PFSK-1 (cell line): ENCODE results near the gene PPIH.

Experiments
- FOXP2 ChIP-seq: optimal IDR thresholded peaks from 2 replicates; pipeline ENCODE3; 2011; ENCODE audit warnings: borderline replicate concordance, control low read depth, inconsistent platforms; ENCODE audit not compliant: insufficient read depth; ENCODE audit errors: extremely low read length, extremely low read depth
- POLR2AphosphoS5 ChIP-seq: IDR thresholded peaks from 2 replicates; pipeline ENCODE4 v1.6.1; 2012; ENCODE audit warnings: low read depth, mild to moderate bottlenecking, control low read depth, low read length, moderate library complexity
- SIN3A ChIP-seq: IDR thresholded peaks from 2 replicates; pipeline ENCODE4 v1.6.1; 2012; ENCODE audit warnings: mild to moderate bottlenecking, low read length, moderate library complexity, borderline replicate concordance; ENCODE audit not compliant: insufficient read depth
- TAF1 ChIP-seq: IDR thresholded peaks from 2 replicates; pipeline ENCODE4 v1.6.1; 2012; ENCODE audit warnings: low read length, control low read depth, borderline replicate concordance; ENCODE audit not compliant: insufficient read depth
- TF ChIP-seq, protein P1 (sequence below), 2 experiments: IDR thresholded peaks; 2 replicates each; pipeline versions ENCODE4 v1.6.1 to v1.8.0; 2011 to 2012; ENCODE audit warnings: low read depth in 2 of 2, low read length in 2 of 2, control low read depth in 1 of 2, inconsistent platforms in 1 of 2, mild to moderate bottlenecking in 1 of 2, moderate library complexity in 1 of 2; ENCODE audit not compliant: insufficient read depth in 1 of 2

The PPIH gene

DNA sequence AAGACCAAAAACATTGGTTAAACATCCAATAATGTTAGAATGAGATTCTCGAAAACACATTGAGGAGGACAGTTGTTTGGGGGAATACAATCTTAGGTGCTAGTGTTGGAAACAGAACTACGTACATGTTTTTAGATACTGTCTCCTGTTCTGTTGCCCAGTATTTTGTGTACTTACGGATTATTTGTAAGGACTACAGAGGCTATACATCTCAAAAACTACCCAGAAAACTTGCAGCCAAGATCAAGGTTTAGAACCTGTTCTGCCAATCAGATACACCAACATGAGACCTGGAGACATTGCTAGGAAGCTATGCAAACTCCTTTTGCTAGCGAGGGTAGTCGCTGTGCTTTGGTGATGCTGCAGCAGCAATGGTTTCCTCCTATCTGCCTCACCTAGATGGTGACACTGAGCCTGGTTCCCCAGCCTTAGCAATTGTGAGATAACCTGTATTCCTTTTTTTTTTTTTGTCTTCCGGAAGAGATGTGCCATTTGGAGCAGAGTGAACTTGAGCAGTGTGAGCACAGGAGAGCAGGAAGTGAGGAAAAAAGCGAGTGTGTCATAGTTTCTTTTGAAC, 45.8 kb downstream of the PPIH start:
- TF ChIP-seq TAF1 (no peak), FOXP2 (no peak), POLR2AphosphoS5 (no peak), SIN3A (no peak)
- TF ChIP-seq, protein P1, sequence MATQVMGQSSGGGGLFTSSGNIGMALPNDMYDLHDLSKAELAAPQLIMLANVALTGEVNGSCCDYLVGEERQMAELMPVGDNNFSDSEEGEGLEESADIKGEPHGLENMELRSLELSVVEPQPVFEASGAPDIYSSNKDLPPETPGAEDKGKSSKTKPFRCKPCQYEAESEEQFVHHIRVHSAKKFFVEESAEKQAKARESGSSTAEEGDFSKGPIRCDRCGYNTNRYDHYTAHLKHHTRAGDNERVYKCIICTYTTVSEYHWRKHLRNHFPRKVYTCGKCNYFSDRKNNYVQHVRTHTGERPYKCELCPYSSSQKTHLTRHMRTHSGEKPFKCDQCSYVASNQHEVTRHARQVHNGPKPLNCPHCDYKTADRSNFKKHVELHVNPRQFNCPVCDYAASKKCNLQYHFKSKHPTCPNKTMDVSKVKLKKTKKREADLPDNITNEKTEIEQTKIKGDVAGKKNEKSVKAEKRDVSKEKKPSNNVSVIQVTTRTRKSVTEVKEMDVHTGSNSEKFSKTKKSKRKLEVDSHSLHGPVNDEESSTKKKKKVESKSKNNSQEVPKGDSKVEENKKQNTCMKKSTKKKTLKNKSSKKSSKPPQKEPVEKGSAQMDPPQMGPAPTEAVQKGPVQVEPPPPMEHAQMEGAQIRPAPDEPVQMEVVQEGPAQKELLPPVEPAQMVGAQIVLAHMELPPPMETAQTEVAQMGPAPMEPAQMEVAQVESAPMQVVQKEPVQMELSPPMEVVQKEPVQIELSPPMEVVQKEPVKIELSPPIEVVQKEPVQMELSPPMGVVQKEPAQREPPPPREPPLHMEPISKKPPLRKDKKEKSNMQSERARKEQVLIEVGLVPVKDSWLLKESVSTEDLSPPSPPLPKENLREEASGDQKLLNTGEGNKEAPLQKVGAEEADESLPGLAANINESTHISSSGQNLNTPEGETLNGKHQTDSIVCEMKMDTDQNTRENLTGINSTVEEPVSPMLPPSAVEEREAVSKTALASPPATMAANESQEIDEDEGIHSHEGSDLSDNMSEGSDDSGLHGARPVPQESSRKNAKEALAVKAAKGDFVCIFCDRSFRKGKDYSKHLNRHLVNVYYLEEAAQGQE (IDR thresholded peaks at IDR 0.05; ENCODE audit: insufficient read depth in 1 of 2, low read depth in 2 of 2, low read length in 2 of 2), result no peak

DNA sequence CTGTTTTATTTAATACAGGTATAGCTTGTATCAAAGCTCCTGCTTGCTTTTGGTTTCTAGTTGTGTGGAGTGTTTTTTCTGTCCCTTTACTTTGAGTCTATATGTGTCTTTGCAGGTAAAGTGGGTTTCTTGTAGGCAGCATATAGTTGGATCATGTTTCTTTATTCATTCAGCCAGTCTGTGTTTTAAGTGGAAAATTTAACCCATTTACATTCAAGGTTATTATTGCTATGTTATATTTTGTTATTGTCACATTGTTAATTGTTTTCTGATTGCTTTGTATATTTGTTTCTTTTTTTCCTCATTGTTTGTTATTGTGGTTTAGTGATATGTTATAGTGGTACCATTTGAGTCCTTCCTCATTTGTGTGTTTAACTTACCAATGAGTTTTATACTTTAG, 55.1 kb downstream of the PPIH start:
- TF ChIP-seq, protein P1 (IDR thresholded peaks at IDR 0.05; ENCODE audit: insufficient read depth in 1 of 2, low read depth in 2 of 2, low read length in 2 of 2), result no peak
- TF ChIP-seq FOXP2, result no peak
- TF ChIP-seq TAF1, result no peak
- TF ChIP-seq SIN3A, result no peak
- no peak for TF ChIP-seq POLR2AphosphoS5

DNA sequence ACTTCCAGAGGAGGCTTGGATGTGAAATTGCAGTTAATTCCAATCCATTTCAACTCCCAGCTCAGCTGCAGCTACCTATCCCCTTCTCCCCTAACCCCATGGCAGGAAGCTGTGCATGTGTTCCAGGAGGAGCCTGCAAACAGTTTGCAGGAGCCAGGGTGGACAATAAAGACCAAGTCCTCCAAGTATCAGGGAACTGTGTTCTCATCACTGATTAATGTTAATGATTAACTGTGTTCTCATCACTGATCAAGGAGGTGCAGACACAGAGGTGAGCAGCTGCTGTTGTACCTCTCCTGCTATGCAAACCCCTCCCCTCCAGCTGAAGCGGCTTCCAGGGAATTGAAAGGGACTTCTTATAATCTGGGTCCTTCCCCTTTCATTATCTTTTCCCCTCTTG, 62.6 kb downstream of the PPIH start:
- TF ChIP-seq SIN3A, result no peak
- TF ChIP-seq FOXP2, result no peak
- no peak for TF ChIP-seq TAF1
- TF ChIP-seq POLR2AphosphoS5, result no peak
- TF ChIP-seq, protein P1 (IDR thresholded peaks at IDR 0.05; ENCODE audit: insufficient read depth in 1 of 2, low read depth in 2 of 2, low read length in 2 of 2), result no peak

DNA sequence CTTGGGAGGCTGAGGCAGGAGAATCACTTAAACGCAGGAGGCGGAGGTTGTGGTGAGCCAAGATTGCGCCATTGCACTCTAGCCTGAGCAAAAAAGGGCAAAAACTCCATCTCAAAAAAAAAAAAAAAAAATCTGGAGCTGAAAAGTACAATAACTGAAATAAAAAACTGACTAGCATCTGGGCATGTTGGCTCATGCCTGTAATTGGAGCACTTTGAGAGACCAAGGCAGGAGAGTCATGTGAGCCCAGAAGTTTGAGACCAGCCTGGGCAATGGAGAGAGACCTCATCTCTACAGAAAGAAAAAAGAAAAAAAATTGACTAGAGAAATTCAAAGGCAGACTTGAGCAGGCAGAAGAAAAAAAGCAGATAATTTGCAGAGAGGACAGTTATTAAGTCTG, 63.7 kb downstream of the PPIH start:
- TF ChIP-seq, protein P1 (IDR thresholded peaks at IDR 0.05; ENCODE audit: insufficient read depth in 1 of 2, low read depth in 2 of 2, low read length in 2 of 2), result no peak
- TF ChIP-seq TAF1 (no peak), POLR2AphosphoS5 (no peak)

DNA sequence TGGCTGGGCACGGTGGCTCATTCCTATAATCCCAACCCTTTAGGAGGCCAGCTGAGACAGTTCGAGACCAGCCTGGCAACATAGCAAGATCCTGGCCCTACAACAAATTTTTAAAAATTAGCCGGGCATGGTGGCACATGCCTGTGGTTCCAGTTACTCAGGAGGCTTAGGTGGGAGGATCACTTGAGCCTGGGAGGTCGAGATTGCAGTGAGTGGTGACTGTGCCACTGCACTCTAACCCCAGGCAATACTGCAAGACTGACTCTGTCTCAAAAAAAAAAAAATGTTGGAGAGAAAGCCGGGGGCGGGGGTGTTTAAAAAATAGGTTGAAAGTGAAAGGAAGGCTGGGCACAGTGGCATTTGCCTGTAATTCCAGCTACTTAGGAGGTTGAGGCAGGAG, 65.3 kb downstream of the PPIH start:
- TF ChIP-seq, protein P1 (IDR thresholded peaks at IDR 0.05; ENCODE audit: insufficient read depth in 1 of 2, low read depth in 2 of 2, low read length in 2 of 2), result no peak
- TF ChIP-seq FOXP2 (no peak), POLR2AphosphoS5 (no peak), SIN3A (no peak), TAF1 (no peak)
